GM04503 (cell line): ENCODE results near the gene TSHZ3.

ENCODE experiments used
- DNase-seq: peaks from one replicate; pipeline ENCODE4 v3.0.0-alpha.2; 2012; ENCODE audit warnings: low read depth

The TSHZ3 gene

DNA sequence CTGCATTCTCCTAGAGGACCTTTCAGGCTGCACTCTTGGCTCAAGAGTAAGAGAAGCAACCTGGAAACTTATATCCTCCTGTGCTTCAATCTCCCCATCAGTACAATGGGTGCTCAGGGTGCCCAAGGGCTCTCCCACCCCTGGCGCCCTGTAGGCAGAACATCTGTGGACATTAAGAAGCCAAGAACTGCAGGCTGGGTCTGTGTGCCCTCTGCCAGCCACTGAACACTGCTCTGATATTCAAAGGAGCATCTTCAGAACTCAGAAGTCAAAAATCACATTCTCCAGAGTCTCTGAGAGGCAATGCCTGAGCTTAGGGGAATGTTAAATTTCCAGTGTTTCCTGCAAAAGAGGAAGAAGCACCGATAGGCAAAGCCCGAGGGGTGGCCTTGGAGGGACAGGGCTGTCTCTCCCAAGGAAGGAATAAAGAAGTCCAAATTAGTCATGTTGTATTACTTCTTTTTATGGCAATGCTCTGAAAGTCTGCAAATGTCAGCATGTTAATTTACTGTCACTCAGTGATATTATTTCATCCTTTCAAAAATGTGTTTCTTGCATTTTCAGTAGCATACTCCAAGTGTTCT is 88.1 kb downstream of the TSHZ3 start:
- no peak for DNase-seq

DNA sequence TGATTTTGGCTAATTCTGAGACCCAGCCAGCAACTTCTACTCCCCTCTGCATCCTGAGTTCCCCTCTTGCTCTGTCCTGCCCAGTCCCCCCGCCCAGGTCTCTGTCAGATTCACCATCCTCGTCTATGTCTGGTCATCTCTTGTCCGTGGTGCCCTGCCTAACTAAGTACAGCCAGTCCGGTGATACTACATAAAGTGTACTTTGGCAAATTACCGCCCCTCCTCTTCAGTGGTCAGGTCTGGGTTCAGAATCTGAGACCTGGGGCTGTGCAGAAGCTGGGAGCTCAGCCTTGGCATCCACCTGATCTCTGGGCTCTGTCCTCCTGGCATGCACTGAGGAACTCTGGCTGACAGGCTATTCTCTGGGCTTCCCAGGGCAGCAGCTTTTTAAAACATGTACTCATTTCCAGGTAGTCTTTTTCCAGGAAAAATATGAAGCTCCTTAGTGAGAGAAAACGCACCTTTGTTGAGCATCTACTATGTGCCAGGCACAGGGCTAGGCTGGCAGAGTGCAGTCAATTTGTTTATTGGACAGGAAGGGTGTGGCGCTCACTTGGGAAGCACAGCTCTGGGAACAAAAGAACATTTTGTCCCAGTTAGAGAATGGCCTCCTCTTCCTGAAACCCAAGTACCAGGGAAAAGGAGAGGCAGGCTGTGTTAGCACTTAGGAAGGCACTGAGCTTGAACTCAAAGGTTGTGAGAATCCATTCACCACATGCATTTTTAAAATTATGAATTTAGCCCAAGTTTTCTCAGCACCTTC is 88.9 kb downstream of the TSHZ3 start:
- DNase-seq = no peak

DNA sequence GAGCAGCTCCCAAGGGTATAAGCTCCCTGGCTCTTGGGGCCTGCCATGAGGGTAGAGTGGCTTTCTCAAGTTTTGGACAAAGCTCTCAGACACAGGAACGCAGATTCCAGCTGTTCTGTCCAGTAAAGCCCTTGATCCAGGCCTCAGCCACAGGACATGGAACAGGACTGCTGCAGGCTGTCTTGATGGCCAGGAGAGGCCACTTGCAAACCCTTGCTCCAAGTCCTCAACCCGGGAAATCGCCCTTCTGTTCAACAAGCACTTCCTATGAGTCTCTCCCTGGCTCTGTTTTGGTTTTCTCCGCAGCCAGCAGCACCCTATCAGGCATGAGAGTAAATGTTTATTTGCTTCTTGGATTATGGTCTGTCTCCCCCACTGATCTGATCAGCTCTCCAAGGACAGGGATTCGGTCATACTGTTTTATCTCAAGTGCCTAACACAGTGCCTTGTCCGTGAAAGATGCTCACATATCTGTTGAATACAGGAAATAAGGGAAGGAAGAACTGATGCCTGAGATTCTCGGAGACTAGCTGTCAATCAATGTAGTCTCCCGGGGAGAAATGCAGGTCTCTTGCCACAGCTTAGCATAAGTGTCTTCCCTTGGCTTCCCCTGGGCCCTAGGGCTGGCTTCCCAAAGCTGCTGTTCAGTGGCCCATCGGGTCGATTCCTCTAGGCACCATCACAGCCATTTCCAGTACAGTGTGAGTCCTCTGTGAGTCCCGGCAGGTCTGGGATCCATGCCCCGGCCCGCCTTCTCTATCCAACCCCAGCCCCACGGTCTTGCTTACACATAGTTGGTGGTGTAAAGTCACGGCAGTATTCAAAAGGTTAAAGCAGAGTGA is 90.8 kb downstream of the TSHZ3 start:
- DNase-seq = no peak

DNA sequence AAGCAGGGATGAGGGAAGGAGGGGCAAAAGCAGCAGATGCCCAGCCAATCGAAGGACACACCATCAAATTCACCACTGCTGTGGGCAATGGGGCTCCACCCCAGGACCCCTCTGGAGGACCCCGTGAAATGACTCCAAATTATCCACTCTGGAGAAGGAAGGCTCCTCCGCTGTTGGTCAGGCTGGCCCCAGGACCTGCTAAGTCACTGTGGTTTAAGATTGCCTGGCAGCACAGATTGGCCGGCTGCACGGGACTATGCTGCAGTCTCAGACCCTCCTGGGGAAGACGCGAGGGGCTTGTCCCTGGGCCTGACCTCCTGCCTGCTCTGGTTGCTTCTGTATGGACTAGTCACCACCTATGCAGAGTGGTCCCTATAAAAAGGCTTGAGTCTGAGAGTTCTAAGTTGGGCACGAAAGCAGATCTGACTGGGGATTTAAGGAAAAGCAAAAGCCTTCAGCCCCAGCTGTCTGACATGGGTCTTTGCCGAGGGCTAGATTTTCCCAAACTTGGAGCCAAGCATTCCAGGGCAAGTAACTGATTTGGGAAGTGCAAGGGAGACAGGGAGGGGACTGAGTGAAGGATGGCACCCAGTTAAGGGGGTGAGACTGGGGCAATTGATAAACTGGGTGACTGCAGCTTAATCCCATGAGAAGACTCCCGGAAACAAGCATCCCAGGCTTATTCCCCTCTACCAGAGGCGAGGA is 91.7 kb downstream of the TSHZ3 start:
- DNase-seq = no peak

DNA sequence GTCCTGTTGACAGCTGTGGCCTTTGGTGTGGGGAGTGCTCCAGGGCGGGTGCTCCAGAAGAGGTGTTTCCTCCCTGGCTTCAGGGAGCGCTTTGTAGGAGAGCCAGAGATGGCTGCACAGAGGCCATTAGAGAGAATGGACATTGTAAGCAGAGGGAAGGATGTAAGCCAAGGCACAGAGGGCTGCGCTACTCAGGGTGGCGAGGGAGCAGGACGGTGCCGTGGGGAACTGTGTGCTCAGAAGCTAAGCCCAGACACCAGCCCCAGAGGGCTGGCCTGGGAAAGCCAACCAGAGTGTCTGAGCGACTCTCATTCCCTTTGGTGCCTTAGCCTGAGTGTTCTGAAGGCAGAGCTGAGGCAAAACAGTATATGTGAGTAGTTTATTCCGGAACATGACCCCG is 92.2 kb downstream of the TSHZ3 start:
- no peak for DNase-seq

DNA sequence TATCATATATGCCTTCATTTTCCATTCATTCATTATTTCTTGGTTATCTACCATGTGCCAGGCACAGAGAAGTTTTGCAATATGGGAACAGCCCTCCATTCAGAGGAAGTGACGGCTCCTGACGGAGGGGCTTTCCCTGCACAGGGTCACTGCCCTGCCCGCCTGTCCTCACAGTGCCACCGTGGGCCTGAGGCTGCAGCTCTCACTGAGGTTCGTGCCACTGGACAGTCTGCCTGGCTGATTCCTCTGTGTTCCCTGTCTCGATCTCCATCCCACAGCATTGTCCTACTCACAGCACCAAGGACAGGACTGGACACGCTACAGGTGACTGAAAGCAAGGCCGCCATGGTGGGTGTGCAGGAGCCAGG is 92.7 kb downstream of the TSHZ3 start:
- DNase-seq = no peak

DNA sequence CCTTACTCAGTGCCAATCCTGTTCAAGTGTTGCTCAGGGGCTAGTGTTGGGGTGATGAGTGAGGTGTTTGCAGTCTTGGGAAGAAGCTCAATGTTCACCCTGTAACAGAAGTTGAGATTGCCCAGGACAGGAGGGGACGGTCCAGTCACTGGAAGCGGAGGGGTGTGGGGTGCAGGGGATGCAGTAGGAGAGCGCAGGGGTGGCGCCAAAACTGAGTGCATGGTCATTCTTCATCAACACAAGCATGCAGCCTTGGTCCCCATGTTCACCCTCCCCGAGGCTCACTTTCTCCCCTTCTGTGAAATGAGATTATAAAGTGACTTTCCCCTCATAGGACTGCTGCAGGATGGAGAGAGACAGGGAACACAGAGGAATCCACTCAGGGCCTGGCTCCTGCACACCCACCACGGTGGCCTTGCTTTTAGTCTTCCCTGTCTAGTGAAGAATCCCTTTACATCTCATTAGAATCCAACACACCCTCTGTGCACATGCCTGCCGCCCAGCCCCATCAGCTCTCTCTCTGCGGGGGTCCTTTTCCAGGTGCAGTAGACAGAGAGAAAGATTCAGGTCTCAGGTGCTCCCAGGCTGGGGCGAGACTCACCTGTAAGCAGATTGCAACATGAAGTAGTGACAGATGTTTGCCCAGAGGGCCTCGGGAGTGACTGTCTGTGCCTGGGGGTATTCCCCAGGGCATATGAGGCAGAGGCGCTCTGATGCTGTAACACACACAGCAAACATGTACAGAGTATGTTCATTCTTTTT is 93.2 kb downstream of the TSHZ3 start:
- no peak for DNase-seq

DNA sequence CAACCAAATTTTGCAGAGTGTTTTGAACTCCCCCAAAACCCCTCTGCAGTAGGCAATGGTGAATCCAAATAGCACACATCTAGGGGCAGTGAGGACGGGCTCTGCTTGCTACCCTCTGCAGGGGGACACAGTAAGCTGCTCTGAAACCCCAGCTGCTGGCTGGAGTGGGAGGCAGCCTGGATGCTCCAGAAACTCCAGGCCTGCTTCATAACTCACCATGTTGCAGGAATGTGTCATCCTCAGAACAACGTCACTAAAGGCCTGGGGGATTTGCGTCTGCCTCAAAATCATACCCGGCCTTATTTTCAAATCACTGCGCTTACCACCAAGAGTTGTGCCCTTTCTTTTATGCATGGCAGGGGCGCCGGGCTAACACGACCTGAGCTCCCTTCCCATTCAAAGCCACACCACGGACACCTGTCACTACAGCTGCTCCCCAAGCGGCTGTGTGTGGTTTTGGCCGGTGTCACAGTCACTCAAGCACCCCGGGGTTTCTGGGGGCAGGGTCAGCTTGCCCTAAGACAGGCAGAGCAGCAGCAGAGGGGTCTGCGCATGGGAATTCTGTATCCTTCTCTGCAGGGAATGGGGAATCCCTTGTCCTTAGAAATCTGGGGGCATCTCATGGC is 93.9 kb downstream of the TSHZ3 start:
- DNase-seq = no peak

DNA sequence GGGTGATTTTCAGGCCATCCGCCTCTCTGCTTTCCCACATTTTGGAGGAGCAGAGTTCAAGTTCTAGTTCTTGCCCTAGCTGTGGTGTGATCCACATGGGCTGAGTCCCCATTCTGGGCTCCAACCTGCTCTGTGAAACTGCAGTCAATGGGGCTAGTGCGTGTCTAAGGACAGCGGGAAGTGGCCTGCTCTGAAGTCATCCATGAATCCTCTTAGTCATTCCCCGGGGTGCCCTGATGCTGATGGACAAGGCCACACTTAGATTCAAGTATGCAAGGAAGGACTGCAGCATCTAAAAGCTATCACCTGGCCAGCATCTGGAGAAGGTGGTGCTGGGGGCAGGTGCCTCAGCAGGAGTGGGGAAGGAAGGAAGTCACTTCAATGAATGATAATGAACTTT is 94.6 kb downstream of the TSHZ3 start:
- no peak for DNase-seq

DNA sequence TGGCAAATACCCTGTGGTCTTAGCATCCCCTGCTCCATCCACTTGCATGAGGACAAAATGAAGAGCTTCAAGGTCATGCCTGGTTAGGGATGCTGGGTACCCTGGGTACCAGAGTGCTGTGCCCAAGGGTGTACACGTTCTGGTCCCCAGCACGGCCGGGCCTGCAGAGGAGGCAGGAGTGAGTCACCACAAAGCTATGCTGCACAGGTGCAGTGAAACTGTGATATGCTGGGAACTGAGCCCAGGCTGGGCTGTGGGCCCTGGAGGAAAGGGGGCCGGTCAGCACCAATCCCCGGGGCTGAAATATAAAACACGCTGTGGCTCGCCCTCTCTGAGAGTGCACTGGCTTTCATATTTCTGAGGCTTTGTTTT is 95.1 kb downstream of the TSHZ3 start:
- DNase-seq = no peak

DNA sequence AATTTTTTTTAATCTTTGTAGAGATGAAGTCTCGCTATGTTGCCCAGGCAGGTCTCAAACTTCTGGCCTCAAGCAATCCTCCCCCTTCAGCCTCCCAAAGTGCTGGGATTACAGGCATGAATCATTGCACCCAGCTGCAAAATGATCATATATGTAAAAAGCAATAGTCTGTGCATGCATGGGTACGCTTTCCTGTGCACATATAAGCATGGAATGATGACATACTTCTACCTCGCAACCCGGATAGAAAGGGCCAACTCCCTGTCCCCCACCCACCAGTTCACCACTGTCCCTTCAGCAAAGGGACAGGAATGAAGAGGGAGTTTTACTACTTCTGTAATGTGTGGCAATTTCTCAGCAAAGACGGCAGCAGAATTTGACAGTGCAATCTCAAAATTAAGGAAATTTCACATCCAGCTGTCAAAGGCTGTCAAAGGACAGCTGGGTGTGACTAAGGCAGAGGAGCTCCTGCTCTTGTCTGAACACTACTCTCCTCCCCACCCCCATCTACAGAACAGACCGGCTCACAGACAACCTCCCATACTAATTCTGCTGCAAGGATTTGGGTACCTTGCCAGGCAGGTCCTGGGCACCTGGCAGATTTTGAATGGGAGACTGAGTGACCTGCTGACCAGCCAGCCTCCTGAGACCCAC is 95.6 kb downstream of the TSHZ3 start:
- no peak for DNase-seq

DNA sequence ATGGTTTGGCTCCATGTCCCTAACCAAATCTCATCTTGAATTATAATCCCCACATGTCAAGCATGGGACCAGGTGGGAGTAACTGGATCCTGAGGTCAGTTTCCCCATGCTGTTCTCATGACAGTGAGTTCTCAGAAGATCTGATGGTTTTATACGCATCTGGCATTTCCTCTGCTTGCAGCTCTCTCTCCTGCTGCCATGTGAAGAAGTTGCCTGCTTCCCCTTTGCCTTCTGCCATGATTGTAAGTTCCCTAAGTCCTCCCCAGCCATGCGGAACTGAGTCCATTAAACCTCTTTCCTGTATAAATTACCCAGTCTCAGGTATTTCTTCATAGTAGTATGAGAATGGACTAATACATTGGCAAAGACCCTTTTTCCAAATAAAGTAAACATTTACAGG is 96.8 kb downstream of the TSHZ3 start:
- DNase-seq = no peak

DNA sequence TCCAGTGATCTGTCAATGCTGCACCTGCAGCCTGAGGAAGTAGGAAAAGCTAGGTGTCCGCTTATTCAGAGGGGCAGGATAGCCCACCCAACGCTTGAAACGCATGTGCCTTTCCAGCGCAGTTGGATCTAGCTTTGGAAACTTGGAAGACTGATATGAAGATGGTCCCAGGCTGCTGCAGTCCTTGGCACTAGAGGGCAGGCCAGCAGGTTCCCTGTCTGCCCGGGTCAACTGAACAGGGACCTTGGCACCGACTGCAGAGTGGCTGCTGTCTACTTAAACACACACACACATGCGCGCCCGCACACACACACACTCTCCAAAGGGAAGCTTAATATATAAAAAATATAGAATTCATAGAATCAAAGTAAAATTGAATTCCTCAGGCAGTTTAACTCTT is 100.0 kb downstream of the TSHZ3 start:
- DNase-seq = no peak

DNA sequence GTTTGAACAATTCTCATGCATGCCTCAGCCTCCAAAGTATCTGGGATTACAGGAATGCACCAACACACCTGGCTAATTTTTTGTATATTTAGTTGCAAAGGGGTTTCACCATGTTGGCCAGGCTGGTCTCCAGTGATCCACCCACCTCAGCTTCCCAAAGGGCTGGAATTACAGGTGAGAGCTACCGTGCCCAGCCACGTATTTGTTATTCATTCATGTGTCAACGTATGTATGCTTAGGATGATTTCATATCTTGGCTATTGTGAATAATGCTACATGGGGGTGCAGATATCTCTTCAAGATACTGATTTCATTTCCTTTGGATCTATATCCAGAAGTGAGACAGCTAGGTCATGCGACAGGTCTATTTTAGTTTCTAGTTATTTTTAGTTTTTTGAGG is 113.4 kb downstream of the TSHZ3 start:
- DNase-seq = no peak

DNA sequence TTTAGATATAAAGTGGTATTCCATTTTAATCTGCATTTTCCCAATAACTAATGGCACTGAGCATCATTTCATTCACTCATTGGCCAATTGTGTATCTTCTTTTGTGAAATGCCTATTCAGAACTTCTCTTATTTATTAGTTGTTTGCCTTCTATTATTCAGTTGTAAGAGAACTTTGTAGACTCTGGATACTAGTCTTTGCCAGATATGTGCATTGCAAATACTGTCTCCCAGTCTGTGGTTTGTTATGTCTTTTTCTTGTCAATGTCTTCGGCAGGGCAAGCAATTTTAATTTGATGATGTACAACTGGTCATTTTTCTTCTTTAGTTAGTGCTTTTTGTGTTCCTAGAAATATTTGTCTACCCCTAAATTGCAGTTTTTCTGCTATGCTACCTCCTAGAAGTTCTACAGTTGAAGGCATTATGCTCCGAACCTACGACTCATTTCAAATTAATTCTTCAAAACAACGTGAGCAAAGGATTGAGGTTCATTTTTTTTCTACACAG is 115.9 kb downstream of the TSHZ3 start:
- DNase-seq = no peak

DNA sequence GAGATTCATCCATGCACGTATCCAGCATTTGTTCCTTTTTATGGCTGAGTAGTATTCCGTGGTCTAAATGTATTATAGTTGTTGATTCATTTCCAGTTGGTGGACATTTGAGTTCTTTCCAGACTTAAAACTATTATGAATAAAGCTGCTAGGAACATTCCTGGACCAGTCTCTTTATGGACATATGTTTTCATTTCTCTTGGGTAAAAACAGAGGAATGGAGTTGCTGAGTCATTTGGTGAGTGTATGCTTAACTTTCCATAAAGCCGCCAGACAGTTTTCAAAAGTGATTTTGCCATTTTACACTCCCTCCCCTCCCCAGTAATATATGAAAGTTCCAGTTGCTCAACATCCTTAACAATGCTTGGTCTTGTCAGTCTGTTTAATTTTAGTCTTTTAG is 116.4 kb downstream of the TSHZ3 start:
- peak; percentile 92 for DNase-seq

DNA sequence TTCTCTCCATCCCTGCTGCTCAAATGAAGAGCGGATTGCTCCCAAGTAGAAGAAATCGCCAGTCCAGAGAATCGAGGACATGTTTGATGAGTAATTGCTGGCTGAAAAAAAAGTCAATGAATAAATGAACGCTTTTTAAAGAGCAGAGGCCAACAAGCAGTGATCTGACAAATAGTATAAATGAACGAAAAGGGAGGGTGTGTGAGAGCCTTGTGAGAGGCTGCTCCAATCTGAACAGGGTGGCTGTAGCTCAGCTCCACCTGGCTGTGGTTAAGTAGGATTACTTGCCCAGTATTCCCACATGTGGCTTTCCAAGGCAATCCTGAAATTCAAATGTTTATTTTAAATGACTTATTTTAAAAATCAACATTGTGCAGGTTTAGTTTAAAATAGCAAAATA is 117.1 kb downstream of the TSHZ3 start:
- DNase-seq = no peak

DNA sequence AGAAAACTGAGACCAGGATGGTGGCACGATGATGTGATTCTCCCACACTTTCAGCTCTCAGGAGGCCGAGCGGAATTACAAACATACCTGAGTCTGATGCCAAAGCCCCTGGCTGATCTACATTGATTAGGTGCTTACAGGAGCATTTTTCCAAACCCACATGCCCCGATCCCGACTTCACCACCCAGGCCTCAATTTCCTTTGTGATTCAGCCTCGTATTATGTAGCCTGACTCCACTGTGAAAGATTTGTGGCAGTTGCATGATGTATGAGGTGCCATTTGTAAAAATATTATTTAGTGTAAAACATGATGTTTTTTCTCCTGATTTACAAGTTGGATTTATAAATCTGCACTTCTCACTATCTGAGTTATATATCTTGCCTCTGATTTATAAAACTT is 118.0 kb downstream of the TSHZ3 start:
- DNase-seq = no peak

DNA sequence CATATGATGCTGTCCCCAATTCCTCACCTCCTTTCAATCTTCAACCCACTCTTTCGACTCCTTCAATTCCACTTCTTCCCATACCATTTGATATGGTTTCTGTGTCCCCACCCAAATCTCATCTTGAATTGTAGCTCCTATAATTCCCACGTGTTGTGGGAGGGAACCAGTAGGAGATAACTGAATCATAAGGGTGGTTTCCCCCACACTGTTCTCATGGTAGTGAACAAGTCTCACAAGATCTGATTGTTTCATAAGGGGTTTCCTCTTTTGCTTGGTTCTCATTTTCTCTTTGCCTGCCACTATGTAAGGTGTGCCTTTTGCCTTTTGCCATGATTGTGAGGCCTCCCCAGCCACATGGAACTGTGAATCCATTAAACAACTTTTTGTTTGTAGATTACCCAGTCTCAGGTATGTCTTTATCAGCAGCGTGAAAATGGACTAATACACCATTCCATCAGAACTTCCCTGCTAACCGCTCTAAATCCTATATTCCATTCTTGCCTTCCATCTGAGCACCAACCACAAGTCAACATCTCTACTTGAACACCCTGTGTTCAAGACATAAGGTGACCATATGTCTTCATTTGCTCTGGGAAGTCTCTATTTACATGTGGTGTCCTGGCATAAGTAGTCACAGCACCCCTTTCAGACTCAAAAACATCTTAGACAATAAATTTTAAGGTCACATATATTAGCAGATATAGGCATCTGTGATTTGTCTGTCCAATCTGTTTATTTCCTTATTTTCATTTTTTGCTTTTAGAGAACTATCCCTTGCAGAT is 122.9 kb downstream of the TSHZ3 start:
- DNase-seq = no peak
